ENCODE measurements around the gene EDEM2. TPM values are rescaled to one million over a fixed set of nuclear protein-coding genes. Genes with fewer than 3 reads are reported as not detected.
"Not testable (repeated sequence)": the region's sequence is repeated elsewhere in the genome, so short reads cannot be mapped to it uniquely, and the experiment has no call there.

The EDEM2 gene
- total RNA-seq, 1 experiment from 2014 or later = 22.8 TPM

- DNase-seq (ENCODE audit: low read depth, low spot score) (no peak), ATAC-seq (no peak)
- Histone ChIP-seq H3K9me3 (ENCODE audit: control insufficient read depth in 1 of 2, insufficient read depth in 1 of 2, low read depth in 1 of 2, low read length in 2 of 2) (no peaks in the 10 kb centered on the region), H3K79me2 (ENCODE audit: insufficient read depth, low read length) (no peaks in the 10 kb centered on the region), H3K27ac (ENCODE audit: low read depth, low read length) (no peak overlapping the region), H3K9ac (ENCODE audit: low read length) (no peak overlapping the region), H3K9me2 (ENCODE audit: insufficient read depth) (no peaks in the 10 kb centered on the region), H3K36me3 (ENCODE audit: control insufficient read depth in 1 of 2, insufficient read depth in 2 of 2, low read length in 2 of 2) (peaks cover 6 to 7% of the 10 kb centered on the region in 2 experiments; a peak in 1 of 4 replicates), H4K20me1 (ENCODE audit: insufficient read depth) (no peaks in the 10 kb centered on the region), H3K4me3 (replicated peaks in 1 of 2; ENCODE audit: low read depth in 1 of 2, low read length in 2 of 2) (no peak overlapping the region), H2AFZ (ENCODE audit: low read depth, low read length, poor library complexity, severe bottlenecking) (no peak overlapping the region), H3K4me2 (ENCODE audit: low read length) (no peak overlapping the region), H3K27me3 (ENCODE audit: insufficient read depth, low read length) (no peaks in the 10 kb centered on the region), H3K4me1 (ENCODE audit: control insufficient read depth in 1 of 2, insufficient read depth in 2 of 2, low read length in 2 of 2) (peaks cover 0 to 12% of the 10 kb centered on the region in 2 experiments; a peak in 2 of 4 replicates)
- CTCF ChIA-PET = no interaction called here
- TF ChIP-seq TCF7L2 (IDR thresholded peaks at IDR 0.05; ENCODE audit: borderline replicate concordance, extremely low read depth, insufficient read depth, insufficient read length) (no peak), ATF3 (IDR thresholded peaks at IDR 0.05) (no peak), SP1 (IDR thresholded peaks at IDR 0.05; ENCODE audit: low read depth) (no peak), YY1 (IDR thresholded peaks at IDR 0.05; ENCODE audit: extremely low read depth, insufficient replicate concordance, low read depth, low read length) (no peak), ZBTB33 (IDR thresholded peaks at IDR 0.05; ENCODE audit: extremely low read depth, insufficient replicate concordance, low read length) (no peak), ZNF274 (IDR thresholded peaks at IDR 0.05; ENCODE audit: low read depth, low read length) (no peak), MAX (IDR thresholded peaks at IDR 0.05) (no peak), JUND (IDR thresholded peaks at IDR 0.05) (no peak), SRF (IDR thresholded peaks at IDR 0.05; ENCODE audit: low read depth) (no peak), CBX3 (IDR thresholded peaks at IDR 0.05; ENCODE audit: low read depth) (no peak), EZH2 (IDR thresholded peaks at IDR 0.05) (no peak), CTCF (IDR thresholded peaks at IDR 0.05 in 2 of 3, conservative IDR thresholded peaks at IDR 0.05 in 1 of 3; ENCODE audit: borderline replicate concordance in 1 of 3, insufficient read depth in 1 of 3, low read depth in 2 of 3, low read length in 2 of 3) (no peak), POLR2A (IDR thresholded peaks at IDR 0.05; ENCODE audit: borderline replicate concordance, extremely low read depth, insufficient read depth, insufficient read length) (no peak), FOSL1 (IDR thresholded peaks at IDR 0.05; ENCODE audit: low read depth) (no peak), POLR2AphosphoS5 (IDR thresholded peaks at IDR 0.05; ENCODE audit: low read depth, low read length) (no peak), CEBPB (IDR thresholded peaks at IDR 0.05; ENCODE audit: low read depth) (no peak)
- POLR2A ChIA-PET = no interaction called here
- RAD21 ChIA-PET (ENCODE audit: low non-redundant PET in 1 of 2, low total read pairs in 2 of 2, uncharacterized antibody in 2 of 2, unreplicated experiment in 2 of 2) = no interaction called here
- intact Hi-C loops (cut with micrococcal nuclease) = no loop called here
- no TSS peak for BruUV-seq (replicated peaks)
Observed at GRCh38 chr20:35115606-35116005, 31.5 kb downstream of the EDEM2 start.

GRCh38 chr20:35112276-35112675 is 34.9 kb downstream of the EDEM2 start:
- H3K4me3 ChIP-seq (replicated peaks in 1 of 2; ENCODE audit: low read depth in 1 of 2, low read length in 2 of 2); H2AFZ ChIP-seq (ENCODE audit: low read depth, low read length, poor library complexity, severe bottlenecking); DNase-seq (ENCODE audit: low read depth, low spot score); H3K9me3 ChIP-seq (ENCODE audit: control insufficient read depth in 1 of 2, insufficient read depth in 1 of 2, low read depth in 1 of 2, low read length in 2 of 2); RAD21 ChIA-PET (ENCODE audit: low non-redundant PET in 1 of 2, low total read pairs in 2 of 2, uncharacterized antibody in 2 of 2, unreplicated experiment in 2 of 2); H3K4me2 ChIP-seq (ENCODE audit: low read length); intact Hi-C loops (cut with micrococcal nuclease); H3K36me3 ChIP-seq (ENCODE audit: control insufficient read depth in 1 of 2, insufficient read depth in 2 of 2, low read length in 2 of 2); H4K20me1 ChIP-seq (ENCODE audit: insufficient read depth); ATAC-seq; H3K27ac ChIP-seq (ENCODE audit: low read depth, low read length); H3K79me2 ChIP-seq (ENCODE audit: insufficient read depth, low read length); H3K9ac ChIP-seq (ENCODE audit: low read length); H3K27me3 ChIP-seq (ENCODE audit: insufficient read depth, low read length); BruUV-seq (replicated peaks); H3K9me2 ChIP-seq (ENCODE audit: insufficient read depth): not testable (repeated sequence)
- H3K4me1 ChIP-seq (ENCODE audit: control insufficient read depth in 1 of 2, insufficient read depth in 2 of 2, low read length in 2 of 2) = peaks cover 0 to 16% of the 10 kb centered on the region in 2 experiments; a peak in 2 of 4 replicates
- ChIA-PET CTCF (interaction anchor here (2.7 kb wide), 1 partner anchor 16 kb away, joined by 14 read pairs; no protein-coding TSS in a partner anchor), POLR2A (interaction anchor here (1.5 kb wide), 1 partner anchor 16 kb away, joined by 5 read pairs; no protein-coding TSS in a partner anchor)

Data from HCT116 (cell line).